Placental epithelial cell (primary cell): ENCODE data around the gene RPP25L. TPM values are rescaled to one million over a fixed set of nuclear protein-coding genes. Genes with fewer than 3 reads are reported as not detected.

ENCODE experiments used
- small RNA-seq: library from RNA; depleted of rRNA; stranded (forward); fragments of <200 nt; gene quantifications from one replicate; pipeline ENCODE3, GENCODE V24; 2012
- total RNA-seq: library from RNA; depleted of rRNA; stranded (reverse); fragments of >200 nt; gene quantifications from 2 replicates; pipeline ENCODE4 v1.2.3, GENCODE V29; 2012

RPP25L gene, protein sequence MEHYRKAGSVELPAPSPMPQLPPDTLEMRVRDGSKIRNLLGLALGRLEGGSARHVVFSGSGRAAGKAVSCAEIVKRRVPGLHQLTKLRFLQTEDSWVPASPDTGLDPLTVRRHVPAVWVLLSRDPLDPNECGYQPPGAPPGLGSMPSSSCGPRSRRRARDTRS
- total RNA-seq, result 16.1 and 32.2 TPM in 2 replicates

GRCh38 chr9:34611811-34612787 is at the start of gene RPP25L:
RPP25L (minus strand) TSS chr9:34612097; CDS start chr9:34611296, 801 bp downstream.

GRCh38 chr9:34651876-34652601 is 40.1 kb upstream of the RPP25L start, which contains the start of gene IL11RA:
IL11RA (plus strand) TSS chr9:34652185; CDS start chr9:34655218, 3,033 bp downstream.

GRCh38 chr9:34646211-34647083 is 34.5 kb upstream of the RPP25L start, which contains the start of gene GALT:
GALT (plus strand) TSS chr9:34646675; CDS start chr9:34646705, 30 bp downstream.

GRCh38 chr9:34637356-34638137 is 25.6 kb upstream of the RPP25L start, which contains the start of gene SIGMAR1:
SIGMAR1 (minus strand) TSS chr9:34637787; CDS start chr9:34637697, 90 bp downstream.

GRCh38 chr9:34628656-34629490 is 17.0 kb upstream of the RPP25L start, which contains the start of gene ARID3C:
ARID3C (minus strand) TSS chr9:34629066; CDS start chr9:34628014, 1,052 bp downstream.

DNA sequence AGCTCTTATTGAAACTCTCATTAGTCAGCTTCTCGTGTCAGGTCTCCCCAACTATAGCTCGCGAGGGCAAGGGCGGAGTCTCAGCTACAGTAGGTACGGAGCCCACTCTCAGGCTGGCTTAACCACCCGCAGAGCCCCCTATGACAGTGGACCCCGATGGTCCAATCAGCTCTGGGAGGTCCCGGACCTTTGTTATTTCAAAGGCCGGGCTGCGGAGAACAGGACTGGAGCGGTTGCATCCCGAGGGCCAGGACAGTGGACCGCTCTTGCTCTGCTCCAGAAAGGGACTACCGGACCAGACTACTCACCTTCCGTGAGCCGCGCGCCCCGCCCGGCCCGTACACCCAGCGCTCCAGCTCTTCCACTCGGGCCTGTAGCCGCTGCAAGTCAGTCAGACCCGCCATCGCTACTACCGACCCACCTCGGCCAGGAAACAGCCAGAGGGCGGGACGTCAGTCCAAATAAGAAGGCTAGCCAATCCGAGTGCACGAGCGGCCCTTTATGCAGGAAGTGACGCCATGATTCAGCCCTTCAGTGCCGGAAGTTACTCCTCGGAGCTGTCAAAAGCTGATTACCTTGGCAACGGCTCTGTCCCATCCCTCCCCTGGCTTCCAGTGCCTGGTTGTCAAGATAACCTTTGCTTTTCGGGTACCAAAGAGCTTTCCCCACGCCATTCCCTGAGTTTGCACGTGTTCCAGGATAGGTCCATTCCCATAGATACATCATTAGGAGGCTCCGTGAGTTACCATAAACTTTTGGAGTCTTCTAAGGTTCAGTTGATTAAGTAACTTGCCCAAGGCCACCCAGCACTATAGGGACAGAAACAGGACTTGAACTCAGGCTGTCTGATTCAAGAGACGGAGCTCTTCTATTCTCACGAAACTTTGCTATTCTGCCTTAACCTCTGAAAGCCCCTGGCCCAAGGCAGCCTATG is 8.4 kb upstream of the RPP25L start, which contains the start of gene DCTN3:
DCTN3 (minus strand) TSS at position 435 of the 934 bp plus-strand sequence; CDS start at position 404, 31 bp downstream.

DNA sequence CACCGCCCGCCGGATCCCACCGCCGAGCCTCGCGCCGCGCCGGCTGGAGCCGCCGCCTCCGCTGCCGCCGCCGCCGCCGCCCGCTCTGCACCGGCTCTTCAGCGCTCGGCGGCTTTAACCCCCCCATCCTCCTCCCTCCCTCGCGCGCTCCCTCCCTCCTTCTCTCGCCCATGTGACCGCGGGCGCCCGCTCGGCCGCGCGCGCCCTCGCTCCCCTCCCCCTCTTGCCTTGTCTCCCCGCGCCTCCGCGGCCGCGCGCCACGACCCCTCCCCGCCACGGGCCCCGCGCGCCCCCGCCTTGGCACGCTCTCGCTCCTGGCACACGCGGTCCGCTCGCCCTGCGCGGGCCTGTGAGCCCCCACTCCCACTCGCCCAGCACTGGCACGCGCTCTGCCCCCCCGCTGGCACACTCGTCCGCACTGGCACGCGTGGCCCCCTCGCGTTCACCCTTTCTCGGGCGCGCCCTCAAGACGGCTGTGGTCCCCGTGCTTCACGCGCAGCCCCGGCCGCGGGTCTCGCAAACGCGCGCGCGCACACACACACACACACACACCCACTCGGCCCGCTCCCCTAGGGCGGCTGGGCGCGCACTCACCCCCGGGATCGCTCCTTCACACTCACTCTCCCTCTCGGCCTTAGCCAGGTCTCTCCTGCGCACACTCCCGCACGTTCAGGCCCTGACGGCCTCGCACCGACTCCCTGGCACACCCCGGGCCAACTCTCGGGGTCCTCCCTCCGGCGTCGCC is 22.1 kb downstream of the RPP25L start, which contains the start of gene CNTFR:
CNTFR (minus strand) TSS at position 89 of the 745 bp plus-strand sequence. CDS start 20,743 bp downstream, outside the sequence.

Small RNA genes within 50 kb of the gene (small RNA-seq; reads per million reads assigned to genes)
- gene CCL27, result not detected

Other genes with a start within 250 kb of the RPP25L start
- 7.9 and 13.1 TPM in 2 replicates for gene MYORG, start 235.2 kb downstream of the RPP25L start, total RNA-seq
- gene FAM219A, start 153.5 kb downstream of the RPP25L start, total RNA-seq, result 7.9 and 14.2 TPM in 2 replicates
- 1.2 TPM in 1 of 2 replicates, not detected in the other for gene DNAI1, start 153.3 kb downstream of the RPP25L start, total RNA-seq
- not detected in 2 replicates for gene ENHO, start 89.1 kb downstream of the RPP25L start, total RNA-seq
- not detected in 2 replicates for gene CNTFR, start 22.4 kb downstream of the RPP25L start, total RNA-seq
- gene DCTN3, start 8.4 kb upstream of the RPP25L start, total RNA-seq, result 102 and 104 TPM in 2 replicates
- not detected in 2 replicates for gene ARID3C, start 17.0 kb upstream of the RPP25L start, total RNA-seq
- 46.3 and 71.0 TPM in 2 replicates for gene SIGMAR1, start 25.7 kb upstream of the RPP25L start, total RNA-seq
- 70.6 and 84.8 TPM in 2 replicates for gene GALT, start 34.6 kb upstream of the RPP25L start, total RNA-seq
- 22.6 and 37.7 TPM in 2 replicates for gene IL11RA, start 40.1 kb upstream of the RPP25L start, total RNA-seq
- gene CCL27, start 50.6 kb upstream of the RPP25L start, total RNA-seq, result not detected in 2 replicates
- not detected in 2 replicates for gene CCL19, start 79.2 kb upstream of the RPP25L start, total RNA-seq
- gene CCL21, start 98.0 kb upstream of the RPP25L start, total RNA-seq, result not detected in 2 replicates